Parathyroid adenoma (tissue), 2 donors: Measurements from ENCODE around the gene SLC6A19.
"Not testable (repeated sequence)": the region's sequence is repeated elsewhere in the genome, so short reads cannot be mapped to it uniquely, and the experiment has no call there.

Source experiments
- H2AFZ ChIP-seq: fragments of 300-600 bp; sonication (generic); one replicate; pipeline ENCODE4 v1.7.0; 2017; ENCODE audit warnings: antibody characterized with exemption, mild to moderate bottlenecking
- H3K27ac ChIP-seq: fragments of 300-600 bp; sonication (generic); one replicate; pipeline ENCODE4 v1.7.0; 2017
- H3K27me3 ChIP-seq: fragments of 300-600 bp; sonication (generic); one replicate; pipeline ENCODE4 v1.7.0; 2017; ENCODE audit warnings: low read length; ENCODE audit not compliant: control insufficient read depth, insufficient read depth
- H3K36me3 ChIP-seq: fragments of 300-600 bp; sonication (generic); one replicate; pipeline ENCODE4 v1.7.0; 2017; ENCODE audit warnings: low read length; ENCODE audit not compliant: control insufficient read depth, insufficient read depth
- H3K4me1 ChIP-seq: fragments of 300-600 bp; sonication (generic); one replicate; pipeline ENCODE4 v1.7.0; 2017; ENCODE audit warnings: control low read depth
- H3K4me2 ChIP-seq: fragments of 300-600 bp; sonication (generic); one replicate; pipeline ENCODE4 v1.7.0; 2017; ENCODE audit warnings: low read length
- H3K4me3 ChIP-seq: fragments of 300-600 bp; sonication (generic); one replicate; pipeline ENCODE4 v1.7.0; 2017; ENCODE audit warnings: low read depth, low read length
- H3K79me2 ChIP-seq: fragments of 300-600 bp; sonication (generic); one replicate; pipeline ENCODE4 v1.7.0; 2017; ENCODE audit warnings: control low read depth
- H3K9ac ChIP-seq: fragments of 300-600 bp; sonication (generic); one replicate; pipeline ENCODE4 v1.7.0; 2017; ENCODE audit warnings: mild to moderate bottlenecking
- H3K9me3 ChIP-seq: fragments of 300-600 bp; sonication (generic); one replicate; pipeline ENCODE4 v1.7.0; 2017; ENCODE audit warnings: low read length; ENCODE audit not compliant: control insufficient read depth
- TF ChIP-seq, protein P1 (sequence below): fragments of 300-600 bp; sonication (generic); IDR thresholded peaks from one replicate; pipeline ENCODE4 v1.7.0; 2017; ENCODE audit warnings: antibody characterized with exemption, mild to moderate bottlenecking
- donor health status: primary hyperparathyroidism.

The SLC6A19 gene

DNA sequence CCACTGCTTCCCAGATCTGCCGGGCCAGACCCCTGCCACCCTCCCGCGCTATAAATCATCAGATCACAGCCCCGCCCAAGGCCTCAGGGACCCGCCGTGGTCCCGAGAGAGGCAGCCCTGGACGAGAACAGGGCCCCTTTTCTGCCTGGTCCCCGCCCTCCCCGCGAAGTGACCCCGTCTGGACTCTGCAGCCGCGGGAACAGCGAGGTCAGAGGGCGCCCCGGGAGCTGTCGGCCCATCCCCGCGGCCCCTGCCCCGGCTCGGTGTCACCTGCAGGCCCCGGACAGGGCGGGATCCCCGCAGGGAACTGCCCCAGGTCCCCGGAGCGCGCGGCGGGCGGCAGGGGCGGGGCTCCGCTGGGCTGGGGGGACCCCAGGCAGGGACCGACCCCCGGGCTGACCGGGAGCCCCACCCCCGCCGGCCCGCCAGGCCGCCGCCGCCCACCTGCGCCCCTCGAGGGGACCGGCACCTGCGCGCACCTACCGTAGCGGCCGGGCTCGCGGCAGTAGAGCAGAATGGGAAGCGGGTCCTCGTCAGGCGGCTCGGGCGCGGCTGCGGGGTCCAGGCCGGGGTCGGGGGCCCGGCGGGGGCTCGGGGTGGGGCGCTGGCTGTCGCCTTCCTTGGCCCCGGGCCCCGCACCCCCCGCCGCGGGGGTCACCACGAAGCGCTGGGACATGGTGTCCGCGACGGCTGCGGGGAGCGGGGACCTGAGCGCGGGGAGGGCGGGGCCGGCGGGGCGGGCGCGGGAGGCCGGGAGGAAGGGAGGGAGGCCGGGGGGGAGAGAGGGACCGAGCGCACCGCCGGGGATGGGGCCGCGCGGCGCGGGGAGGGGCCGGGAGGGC lies 46.0 kb upstream of the SLC6A19 start:
- Histone ChIP-seq H3K4me1 (no peaks in the 10 kb centered on the region), H3K9ac (no peak overlapping the region), H3K9me3 (no peaks in the 10 kb centered on the region), H3K79me2 (no peaks in the 10 kb centered on the region), H2AFZ (no peak overlapping the region), H3K27me3 (peaks cover 11% of the 10 kb centered on the region), H3K4me2 (no peak overlapping the region), H3K27ac (no peak overlapping the region), H3K36me3 (no peaks in the 10 kb centered on the region), H3K4me3 (no peak overlapping the region)
- TF ChIP-seq, protein P1, sequence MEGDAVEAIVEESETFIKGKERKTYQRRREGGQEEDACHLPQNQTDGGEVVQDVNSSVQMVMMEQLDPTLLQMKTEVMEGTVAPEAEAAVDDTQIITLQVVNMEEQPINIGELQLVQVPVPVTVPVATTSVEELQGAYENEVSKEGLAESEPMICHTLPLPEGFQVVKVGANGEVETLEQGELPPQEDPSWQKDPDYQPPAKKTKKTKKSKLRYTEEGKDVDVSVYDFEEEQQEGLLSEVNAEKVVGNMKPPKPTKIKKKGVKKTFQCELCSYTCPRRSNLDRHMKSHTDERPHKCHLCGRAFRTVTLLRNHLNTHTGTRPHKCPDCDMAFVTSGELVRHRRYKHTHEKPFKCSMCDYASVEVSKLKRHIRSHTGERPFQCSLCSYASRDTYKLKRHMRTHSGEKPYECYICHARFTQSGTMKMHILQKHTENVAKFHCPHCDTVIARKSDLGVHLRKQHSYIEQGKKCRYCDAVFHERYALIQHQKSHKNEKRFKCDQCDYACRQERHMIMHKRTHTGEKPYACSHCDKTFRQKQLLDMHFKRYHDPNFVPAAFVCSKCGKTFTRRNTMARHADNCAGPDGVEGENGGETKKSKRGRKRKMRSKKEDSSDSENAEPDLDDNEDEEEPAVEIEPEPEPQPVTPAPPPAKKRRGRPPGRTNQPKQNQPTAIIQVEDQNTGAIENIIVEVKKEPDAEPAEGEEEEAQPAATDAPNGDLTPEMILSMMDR: no peak

DNA sequence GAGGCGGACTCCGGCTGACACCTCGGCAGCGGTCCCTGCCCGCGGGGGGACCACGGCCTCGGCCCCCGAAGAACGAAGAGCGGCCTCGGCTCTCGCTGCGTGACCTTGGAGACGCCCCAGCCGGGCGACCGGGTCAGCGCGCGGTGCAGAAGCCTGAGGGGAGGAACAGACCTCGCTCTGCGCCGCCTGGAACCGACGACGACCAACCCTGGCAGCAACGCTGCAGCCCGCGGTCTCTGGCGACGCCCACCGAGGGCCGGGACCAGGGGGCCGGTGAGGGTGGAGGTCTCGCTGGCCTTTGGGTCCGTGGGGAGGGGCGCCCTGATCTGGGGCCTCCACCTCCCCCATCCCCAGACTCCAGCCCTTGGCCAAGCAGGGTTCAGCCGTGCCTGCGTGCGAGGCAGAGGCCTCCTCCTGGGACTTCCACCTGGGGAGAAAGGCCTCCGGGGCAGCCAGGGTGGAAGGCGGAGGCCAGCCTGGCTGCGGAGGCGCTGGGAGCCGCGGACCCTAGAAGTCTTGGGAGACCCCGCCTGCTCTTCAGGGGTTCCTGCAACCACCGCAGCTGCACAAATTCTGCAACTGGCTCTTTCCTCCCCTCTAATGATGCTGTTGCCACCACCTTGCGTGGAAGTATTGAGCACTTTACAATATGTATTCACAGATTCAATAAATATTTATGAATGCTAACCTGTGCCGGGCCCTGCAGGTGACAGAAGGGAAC lies 45.2 kb upstream of the SLC6A19 start:
- Histone ChIP-seq H3K36me3 (no peaks in the 10 kb centered on the region), H2AFZ (no peak overlapping the region), H3K4me1 (no peaks in the 10 kb centered on the region), H3K27me3 (peaks cover 11% of the 10 kb centered on the region), H3K4me2 (no peak overlapping the region), H3K79me2 (no peaks in the 10 kb centered on the region), H3K9ac (no peak overlapping the region), H3K27ac (no peak overlapping the region), H3K4me3 (no peak overlapping the region), H3K9me3 (no peaks in the 10 kb centered on the region)
- TF ChIP-seq, protein P1: no peak

DNA sequence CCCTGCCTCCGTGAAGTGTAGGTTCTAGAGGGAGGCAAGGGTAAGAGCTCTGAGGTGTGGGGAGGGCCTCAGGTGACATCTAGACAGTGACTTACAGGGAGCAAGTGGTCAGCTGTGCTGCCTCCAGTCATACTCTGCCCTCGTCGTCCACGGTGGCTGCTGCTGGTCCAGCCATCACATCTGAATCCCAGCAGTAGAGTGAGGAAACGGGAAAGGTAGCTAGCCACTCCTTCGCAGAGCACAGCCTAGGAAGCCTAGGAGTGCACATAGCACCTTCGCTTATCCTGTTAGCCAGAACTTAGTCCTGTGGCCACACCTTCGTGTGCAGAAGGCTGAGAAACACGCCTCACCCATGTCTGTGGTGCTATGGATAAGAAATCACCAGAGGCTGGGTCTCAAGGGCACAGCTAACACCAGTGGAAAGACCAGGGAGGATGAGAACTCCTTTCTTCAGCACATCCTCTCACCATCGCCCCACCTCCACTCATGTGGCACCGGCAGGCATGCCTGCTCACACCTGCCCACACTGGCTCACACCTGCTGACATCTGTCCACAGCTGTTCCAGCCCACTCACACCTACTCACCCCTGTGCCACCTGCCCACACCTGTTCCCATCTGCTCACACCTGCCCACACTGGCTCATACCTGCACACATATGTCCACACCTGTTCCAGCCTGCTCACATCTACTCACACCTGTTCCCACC lies 44.5 kb upstream of the SLC6A19 start:
- Histone ChIP-seq H3K36me3 (no peaks in the 10 kb centered on the region), H2AFZ (no peak overlapping the region), H3K27me3 (peaks cover 11% of the 10 kb centered on the region), H3K4me1 (no peaks in the 10 kb centered on the region), H3K79me2 (no peaks in the 10 kb centered on the region), H3K4me3 (no peak overlapping the region), H3K27ac (no peak overlapping the region), H3K9ac (no peak overlapping the region), H3K4me2 (no peak overlapping the region), H3K9me3 (no peaks in the 10 kb centered on the region)
- TF ChIP-seq, protein P1: no peak

DNA sequence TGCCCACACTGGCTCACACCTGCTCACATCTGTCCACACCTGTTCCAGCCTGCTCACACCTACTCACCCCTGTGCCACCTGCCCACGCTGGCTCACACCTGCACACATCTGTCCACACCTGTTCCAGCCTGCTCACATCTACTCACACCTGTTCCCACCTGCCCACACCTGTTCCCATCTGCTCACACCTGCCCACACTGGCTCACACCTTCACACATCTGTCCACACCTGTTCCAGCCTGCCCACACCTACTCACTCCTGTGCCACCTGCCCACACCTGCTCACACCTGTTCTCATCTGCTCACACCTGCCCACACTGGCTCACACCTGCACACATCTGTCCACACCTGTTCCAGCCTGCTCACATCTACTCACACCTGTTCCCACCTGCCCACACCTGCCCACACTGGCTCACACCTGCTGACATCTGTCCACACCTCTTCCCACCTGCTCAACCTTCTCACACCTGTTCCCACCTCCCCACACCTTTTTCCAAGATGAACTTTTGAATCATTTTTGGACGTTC lies 43.9 kb upstream of the SLC6A19 start:
- H3K9me3 ChIP-seq, H3K79me2 ChIP-seq, H3K9ac ChIP-seq, H3K27ac ChIP-seq, H3K36me3 ChIP-seq, H3K4me1 ChIP-seq, H3K4me3 ChIP-seq, H3K27me3 ChIP-seq, H3K4me2 ChIP-seq, H2AFZ ChIP-seq: not testable (repeated sequence)
